GM19455 (cell line): ENCODE data around the gene FAM78A.
"Not testable (repeated sequence)": the region's sequence is repeated elsewhere in the genome, so short reads cannot be mapped to it uniquely, and the experiment has no call there.

Experiments
- ATAC-seq: cut with Tn5 transposase; IDR thresholded peaks from one replicate; pipeline ENCODE4 v1.9.1; 2021; ENCODE audit not compliant: unreplicated experiment

FAM78A gene

GRCh38 chr9:131216806-131217205 is 59.5 kb downstream of the FAM78A start:
- ATAC-seq, result no peak

GRCh38 chr9:131214876-131215275 is 61.4 kb downstream of the FAM78A start:
- no peak for ATAC-seq

GRCh38 chr9:131214286-131214856 is 61.9 kb downstream of the FAM78A start:
- no peak for ATAC-seq

DNA sequence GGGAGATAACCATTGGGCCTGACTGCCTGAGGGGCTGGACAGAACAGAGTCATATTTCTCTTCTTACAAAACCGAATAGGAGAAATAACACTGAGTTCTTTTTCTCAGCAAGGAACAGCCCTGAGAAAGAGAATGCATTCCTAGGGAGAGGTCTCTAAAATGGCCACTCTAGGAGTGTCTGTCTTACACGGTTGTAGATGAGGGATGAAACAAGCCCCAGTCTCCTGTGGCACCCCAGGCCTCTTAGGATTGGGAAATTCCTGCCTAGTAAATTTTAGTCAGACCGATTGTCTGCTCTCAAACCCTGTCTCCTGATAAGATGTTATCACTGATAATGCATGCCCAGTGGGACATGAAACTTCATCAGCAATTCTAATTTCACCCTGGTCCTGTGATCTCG is 64.4 kb downstream of the FAM78A start:
- not testable (repeated sequence) for ATAC-seq
